Epithelial cell of esophagus (primary cell): ENCODE data around the gene IVD.

Source experiments
- DNase-seq: peaks from one replicate; pipeline ENCODE4 v3.0.0; 2010; ENCODE audit warnings: low read depth
- H3K4me3 ChIP-seq: 2 replicates; pipeline ENCODE4 v1.5.1; 2011; ENCODE audit warnings: mild to moderate bottlenecking, low read length, control low read depth
- CTCF ChIP-seq: IDR thresholded peaks from 2 replicates; pipeline ENCODE4 v1.5.1; 2011; ENCODE audit warnings: low read depth, mild to moderate bottlenecking, low read length, control low read depth, inconsistent platforms; ENCODE audit not compliant: insufficient read depth; ENCODE audit errors: missing control alignments

IVD gene

GRCh38 chr15:40424483-40425115 lies 19.0 kb downstream of the IVD start:
- no peak for TF ChIP-seq CTCF
- DNase-seq: no peak
- no peak overlapping the region for H3K4me3 ChIP-seq

GRCh38 chr15:40425681-40426080 lies 20.1 kb downstream of the IVD start:
- no peak for TF ChIP-seq CTCF
- no peak for DNase-seq

GRCh38 chr15:40427188-40427587 lies 21.6 kb downstream of the IVD start:
- no peak for DNase-seq

More at GRCh38 chr15:40425681-40426080, 20.1 kb downstream of the IVD start:
- H3K4me3 ChIP-seq: no peak overlapping the region

GRCh38 chr15:40428185-40428584 lies 22.6 kb downstream of the IVD start:
- no peak overlapping the region for H3K4me3 ChIP-seq
- TF ChIP-seq CTCF: no peak
- DNase-seq: no peak

More at GRCh38 chr15:40427188-40427587, 21.6 kb downstream of the IVD start:
- H3K4me3 ChIP-seq: no peak overlapping the region
- TF ChIP-seq CTCF: no peak

- no peak overlapping the region for H3K4me3 ChIP-seq
- TF ChIP-seq CTCF: no peak
- DNase-seq: no peak
Measured at GRCh38 chr15:40429068-40429710, 23.6 kb downstream of the IVD start.

GRCh38 chr15:40430271-40430805 lies 24.7 kb downstream of the IVD start:
- TF ChIP-seq CTCF: no peak
- no peak overlapping the region for H3K4me3 ChIP-seq
- peak; percentile 37 for DNase-seq
